A172 (cell line): ENCODE results near the gene TMEM120B. TPM values are rescaled to one million over a fixed set of nuclear protein-coding genes. Genes with fewer than 3 reads are reported as not detected.
A peak's percentile ranks its signal among the peaks of the same experiment; 100 is the strongest.

Experiments used
- DNase-seq: peaks from one replicate; pipeline ENCODE4 v3.0.0-alpha.2; 2015; ENCODE audit warnings: low spot score
- total RNA-seq: library from RNA; depleted of rRNA; stranded (reverse); fragments of >200 nt; shearing (Covaris generic); gene quantifications from 2 replicates; pipeline ENCODE4 v1.2.3, GENCODE V29; 2014

Gene TMEM120B
- total RNA-seq, 1 experiment from 2014 or later = 4.6 TPM

DNA sequence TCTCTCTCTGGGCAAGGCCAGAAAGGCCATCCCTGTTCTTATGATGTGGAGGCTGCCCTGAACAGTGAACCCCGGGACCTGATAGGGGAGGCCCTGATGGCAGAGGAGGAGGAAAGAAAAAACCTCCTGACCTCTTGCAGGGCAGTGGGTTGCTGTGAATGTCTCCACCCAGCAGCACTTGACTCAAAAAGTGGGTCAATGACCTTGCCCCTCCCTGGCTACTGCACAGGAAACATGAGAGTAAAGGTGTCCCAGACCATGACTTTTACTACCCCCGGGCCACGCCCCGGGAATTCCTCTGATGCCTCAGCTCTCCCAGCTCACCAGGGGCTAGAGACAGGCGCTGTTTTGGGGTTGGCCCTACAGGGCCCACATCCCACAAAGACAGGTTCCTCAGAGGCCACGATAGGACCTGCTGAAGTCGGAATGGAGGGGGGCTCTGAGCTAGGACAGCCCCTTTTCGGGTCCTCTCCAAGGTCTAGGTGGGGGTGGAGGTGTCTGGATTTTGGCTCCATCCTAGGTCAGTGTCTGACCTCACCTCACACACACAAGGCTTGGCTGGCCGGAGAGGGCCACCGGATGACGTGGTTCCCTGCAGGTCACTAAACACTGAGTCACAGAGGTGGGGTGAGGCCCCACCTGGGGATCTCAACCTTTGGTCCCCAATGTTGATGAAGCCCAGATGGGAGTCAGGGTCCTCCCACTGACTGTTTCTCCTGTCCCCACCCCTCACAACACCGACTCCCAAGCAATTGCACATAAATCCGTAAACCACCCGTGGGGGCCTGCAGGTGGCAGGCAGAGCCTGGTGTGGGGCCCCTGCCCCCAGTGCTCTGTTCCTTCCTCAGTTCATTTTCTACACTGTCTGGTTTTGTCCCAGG is 79.4 kb downstream of the TMEM120B start:
- DNase-seq = peak; percentile 80

DNA sequence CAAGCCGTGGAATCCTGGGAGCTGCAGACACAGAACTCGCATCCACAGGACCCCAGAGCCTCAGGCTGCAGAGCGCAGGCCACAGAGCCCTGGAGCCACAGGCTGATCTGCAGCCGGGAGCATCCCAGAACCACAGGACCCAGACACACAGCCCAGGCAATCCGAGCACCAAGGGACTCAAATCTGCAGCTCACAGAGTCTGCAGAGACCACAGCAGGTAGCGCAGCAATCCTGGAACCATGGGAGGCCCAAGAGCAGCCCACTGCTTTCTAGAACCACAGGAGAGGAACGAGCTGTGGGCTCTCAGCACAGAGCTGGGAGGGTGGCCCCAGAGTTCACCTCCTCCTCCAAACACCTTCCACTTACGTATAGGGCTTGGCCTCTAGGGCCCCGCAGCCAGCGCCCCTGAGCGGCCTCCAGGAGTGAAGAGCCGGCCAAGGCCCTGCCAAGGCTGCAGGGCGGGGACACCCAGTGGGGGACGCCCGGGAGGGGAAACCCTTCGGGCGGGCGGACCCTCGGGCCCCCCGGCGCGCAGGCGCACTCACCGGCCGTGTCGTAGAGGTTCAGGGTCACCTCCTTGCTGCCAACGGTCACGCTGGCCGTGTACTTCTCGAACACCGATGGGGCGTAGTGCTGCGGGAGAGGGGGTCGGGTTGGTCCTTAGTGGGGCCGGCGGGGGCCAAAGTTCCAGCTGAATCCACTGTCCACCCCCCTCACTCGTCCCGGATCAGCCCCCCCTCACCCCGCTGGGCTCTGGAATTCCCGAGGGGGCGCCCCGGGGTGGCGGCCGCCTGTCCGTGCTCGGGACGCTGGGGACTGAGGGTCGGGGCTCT is 80.3 kb downstream of the TMEM120B start:
- DNase-seq = no peak

DNA sequence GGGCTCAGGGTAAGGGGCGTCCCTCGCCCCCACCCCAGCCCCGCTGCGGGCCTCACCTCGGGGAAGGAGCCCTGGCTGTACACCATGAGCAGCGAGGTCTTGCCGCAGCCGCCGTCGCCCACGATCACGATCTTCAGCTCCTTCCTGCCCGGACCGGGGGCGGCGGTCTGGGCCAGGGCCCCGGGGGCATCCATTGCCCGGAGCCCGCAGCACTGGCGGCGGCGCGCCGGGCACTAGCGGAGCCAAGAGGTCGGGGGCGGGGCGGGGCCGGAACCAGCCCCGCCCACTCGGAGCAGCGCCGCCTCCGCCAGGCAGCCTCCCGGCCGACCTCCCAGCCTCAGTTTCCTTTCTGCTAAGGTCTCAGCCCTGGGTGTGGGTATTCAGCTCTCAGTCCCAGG is 80.9 kb downstream of the TMEM120B start, which contains the start of gene RHOF:
Gene RHOF (minus strand): TSS at position 249 of the 398 bp plus-strand sequence. CDS start 55 bp downstream, at position 194.
- no peak for DNase-seq

DNA sequence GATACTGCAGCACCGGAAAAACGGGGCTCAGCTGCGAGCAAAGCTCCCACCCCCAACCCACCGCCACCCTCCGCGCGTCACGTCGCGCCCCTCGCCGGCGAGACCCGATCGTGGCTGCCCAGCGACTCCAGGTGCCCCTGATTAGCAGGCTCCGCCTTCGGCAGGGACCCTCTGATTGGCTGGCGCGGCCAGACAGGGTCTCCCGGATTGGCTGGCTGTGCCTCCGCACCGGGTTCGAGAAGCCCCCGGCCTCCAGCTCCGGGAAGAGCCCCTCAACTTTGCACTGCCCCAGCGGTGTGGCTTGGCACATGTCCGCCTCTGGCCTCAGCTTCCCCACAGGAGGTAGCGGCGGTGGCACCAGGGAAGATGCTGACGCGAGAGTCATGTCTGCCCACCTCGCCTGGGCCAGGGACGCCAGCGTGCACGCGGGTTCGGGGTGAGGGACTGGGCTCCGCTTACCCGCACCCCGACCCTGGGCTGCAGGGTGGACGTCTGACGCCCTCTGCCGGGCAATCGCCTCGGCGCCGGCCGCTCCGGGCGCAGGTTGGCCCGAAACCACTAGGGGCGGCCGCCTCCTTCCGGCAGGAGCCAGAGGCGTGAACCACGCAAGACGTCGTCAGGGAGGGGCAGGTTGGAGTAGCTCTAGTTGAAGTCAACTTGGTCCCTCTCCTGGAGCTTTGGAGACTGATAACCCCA is 81.4 kb downstream of the TMEM120B start:
- DNase-seq = peak; percentile 81

DNA sequence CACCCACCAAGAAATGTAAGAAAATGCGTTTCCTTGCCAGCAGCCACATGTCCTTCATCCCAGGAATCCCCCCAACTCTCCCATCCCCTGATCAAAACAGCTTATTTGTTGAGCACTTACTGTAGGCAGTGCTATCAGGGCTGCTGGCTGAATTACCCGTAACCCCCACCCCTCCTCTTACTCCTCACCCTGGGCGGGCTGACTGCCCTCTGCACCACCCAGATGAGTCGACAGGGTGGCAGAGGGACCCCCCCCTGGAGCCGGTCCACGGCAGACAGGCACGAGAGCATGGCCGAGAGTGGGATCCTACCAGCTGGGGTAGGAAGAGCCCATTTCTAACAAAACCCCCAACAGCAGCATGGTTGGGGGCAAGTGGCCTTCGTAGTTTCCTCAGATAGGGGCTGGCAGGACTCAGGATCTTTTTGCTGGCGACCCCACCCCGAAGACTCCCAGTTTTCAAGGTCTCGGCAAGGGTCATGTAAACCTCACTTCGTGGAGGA is 82.0 kb downstream of the TMEM120B start:
- no peak for DNase-seq

DNA sequence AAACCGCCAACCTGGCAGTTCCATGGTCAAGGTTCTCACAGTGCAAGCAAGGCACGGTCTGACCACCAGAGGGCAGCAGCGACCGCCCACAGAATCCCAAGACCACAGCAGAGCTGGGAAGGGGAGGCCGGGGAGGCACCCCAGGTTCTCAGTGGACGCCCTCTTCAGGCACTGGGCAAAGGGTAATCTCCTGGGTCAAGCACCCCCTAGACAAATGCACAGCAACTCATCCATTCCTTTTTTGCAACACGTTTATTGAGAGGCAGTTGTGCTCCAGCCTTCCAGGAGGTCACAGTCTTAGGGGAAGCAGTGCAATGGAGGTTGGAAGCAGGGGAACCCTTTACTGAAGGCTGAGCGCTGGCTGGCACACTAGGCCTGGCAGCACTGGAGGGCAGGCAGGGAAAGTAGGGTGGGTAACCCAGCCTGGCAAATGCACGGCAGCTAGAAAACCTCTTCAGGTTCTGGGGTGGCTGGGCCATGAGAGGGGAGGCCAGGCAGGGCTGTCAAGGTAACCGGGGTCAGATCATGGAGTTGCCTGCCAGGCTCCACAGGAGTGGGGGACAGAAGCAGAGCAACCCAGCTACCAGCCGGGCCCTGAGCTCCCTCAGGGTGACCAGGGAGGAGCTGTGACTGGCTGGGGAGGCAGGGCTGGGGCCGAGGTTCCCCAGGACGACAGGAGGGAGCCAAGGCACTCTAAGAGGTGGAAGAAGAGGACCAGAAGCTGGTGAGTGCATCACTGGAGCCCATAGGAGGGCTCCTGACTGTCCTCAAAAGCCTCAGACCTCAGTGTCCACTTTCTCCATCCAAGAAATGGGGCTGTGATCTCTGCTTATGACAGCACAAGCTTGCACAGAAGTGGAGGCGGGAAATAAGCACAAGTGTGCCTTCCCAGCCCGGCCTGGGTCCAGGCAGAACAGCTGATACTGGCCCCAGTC is 82.7 kb downstream of the TMEM120B start:
- DNase-seq = peak; percentile 73

DNA sequence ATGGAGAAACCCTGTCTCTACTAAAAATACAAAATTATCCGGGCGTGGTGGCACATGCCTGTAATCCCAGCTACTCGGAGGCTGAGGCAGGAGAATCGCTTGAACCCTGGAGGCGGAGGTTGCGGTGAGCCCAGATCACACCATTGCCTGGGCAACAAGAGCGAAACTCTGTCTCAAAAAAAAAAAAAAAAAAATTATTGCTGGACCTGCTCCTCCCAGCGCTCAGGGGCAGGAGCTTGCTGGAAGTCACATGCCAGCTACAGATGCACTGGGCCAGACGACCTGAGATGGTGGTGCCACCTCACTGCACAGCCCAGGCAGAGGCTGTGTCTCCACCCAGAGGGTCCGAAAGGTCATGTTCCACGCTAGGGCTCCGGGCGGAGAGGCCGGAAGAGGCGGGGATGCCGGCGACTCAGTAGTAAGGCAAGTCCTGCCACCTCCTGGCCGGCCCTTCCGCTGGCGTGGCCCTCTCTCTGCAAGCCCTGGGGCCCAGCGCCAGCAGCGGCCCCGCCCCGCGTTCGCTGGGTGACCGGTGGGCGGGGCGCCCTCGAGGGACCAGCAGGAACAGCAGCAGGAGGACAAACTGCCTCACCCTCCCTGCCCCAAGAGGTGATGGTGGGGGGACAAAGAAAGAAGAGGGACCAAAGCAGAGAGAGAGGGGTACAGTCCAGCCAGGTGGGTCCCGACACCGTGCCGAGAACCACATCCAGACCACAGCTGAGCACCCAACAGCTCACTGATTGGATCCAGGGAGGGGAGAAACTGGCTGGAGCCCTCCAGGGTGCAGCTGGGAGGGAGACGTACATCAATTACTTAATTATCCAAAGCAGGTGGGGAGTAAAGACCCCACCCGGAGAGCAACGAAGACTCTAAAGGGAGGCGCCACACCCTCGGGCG is 84.6 kb downstream of the TMEM120B start:
- DNase-seq = peak; percentile 94

DNA sequence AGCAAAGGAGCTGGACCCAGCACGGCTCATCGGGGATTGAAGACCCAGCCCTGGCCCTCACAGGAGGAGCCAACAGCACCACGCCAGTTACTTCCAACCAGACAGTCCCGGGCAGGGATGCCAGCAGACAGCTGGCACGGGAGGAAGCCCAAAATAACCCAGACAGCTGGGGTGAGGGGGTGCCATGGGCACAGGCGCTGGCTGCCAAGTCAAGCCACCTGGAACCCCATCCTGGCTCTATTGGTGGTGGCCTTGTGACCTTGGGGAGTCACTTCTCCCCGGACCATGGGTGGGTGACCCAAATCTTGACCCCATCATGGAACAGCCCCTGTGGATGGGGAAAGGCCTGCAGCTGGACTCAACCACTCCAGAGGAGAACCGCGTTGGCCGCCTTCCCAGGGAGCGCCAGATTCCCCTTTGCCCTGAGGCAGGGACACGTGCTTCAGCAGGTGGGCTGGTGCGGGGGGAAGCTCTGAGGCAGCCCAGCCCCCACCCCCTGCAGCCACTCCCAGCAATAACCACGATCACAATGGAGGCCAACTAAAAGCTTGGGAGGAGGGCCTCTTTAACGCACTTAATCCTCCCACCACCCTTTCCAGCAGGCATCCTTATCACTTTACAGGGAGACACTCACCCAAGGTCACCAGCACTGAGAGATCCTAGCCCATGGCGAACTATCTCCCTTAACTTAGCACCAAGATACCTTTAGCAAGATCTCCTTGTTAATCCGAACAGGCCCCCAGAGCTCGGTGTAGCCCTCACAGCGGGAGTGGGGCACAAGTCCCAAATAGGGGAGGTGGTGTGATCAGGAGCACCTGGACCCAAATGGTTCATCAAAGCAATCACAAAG is 85.6 kb downstream of the TMEM120B start:
- DNase-seq = peak; percentile 67

DNA sequence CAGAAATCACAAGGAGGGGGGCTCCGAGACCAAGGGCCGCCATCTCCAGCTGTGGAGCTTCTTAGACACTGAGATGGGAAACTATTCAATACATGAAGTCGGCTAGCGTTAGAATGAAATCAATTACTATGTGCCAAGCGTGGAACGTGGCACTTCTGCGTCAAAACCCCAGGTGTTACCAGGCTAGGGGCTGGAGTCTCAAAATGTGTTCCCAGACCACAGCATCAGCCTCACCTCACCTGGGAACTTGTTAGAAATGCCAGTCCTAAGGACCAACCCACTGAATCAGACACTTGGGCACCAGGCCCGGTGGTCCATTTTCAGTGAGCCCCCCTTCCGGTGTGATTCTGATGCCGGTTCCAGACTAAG is 86.2 kb downstream of the TMEM120B start:
- DNase-seq = no peak

DNA sequence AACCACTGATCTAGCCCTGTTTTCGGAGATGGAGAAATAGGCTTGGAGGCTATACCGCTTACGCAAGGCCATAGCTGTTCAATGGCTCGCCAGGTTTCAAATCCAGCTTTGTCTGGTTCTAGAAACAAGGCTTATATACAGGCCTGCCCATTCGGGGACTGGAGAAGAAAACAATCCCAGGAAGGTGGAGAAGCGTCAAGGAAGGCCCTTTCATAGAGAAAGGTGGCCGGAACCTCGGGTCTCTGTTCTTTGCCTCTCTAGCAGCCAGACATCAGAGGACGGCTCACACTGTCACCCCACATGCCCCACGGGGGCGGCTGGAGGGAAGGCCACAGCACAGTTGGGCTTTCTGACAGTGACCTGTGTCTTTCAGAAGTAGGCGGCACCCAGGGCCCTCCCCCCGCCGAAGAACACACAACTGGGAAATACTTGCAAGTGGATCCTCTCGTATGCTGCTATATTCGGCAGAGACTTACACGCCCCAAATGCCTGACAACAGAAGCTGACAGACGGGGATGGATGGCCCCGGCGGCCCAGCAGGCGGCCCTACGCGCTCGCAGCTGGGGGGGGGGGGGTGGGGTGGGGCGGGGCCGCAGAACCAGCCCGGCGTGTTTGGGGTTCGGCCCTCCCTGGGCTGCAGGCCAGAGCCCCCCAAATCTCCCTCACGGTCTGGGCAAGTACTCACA is 86.7 kb downstream of the TMEM120B start:
- DNase-seq = peak; percentile 85

DNA sequence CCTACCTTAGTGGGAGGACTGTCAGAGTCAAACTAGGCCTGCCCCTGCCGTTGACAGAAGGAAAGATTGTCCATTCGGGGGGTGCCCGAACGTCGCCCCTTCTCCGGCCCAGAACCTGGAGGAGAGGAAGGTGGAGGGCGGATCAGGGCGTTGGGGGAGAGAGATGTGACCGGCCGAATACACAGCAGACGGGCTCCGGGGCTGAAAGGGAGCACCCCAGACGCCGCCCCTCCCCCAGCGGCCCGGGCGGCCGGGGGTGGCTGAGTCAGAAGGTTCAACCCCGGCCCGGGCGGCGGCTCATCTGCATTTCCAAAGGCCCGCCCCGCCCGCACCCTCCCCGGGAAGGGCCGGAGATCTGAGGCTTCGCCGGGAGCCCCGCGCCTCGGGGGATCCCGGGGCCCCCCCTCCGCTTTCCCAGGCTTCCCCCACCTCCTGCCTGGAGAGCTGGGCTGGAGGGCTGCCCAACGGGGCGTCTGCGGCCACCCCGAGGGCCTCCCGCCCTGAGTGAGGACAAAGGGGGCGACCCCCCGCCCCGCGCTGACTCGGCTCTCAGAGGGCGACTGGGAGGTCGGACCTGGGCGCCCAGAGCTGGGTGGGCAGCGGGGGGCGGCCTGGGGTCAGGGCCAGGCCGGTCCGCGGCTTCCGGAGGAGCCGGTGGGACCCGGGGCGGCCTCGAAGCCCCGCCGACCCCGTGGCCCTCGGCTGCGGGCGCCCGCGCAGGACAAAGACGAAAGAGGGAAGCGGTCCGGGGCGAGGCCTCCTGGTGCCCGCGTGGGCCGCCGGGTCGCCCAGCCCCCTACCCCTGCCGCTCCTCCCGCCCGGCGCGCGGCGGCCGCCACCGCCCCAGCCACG is 87.5 kb downstream of the TMEM120B start:
- peak; percentile 84 for DNase-seq

DNA sequence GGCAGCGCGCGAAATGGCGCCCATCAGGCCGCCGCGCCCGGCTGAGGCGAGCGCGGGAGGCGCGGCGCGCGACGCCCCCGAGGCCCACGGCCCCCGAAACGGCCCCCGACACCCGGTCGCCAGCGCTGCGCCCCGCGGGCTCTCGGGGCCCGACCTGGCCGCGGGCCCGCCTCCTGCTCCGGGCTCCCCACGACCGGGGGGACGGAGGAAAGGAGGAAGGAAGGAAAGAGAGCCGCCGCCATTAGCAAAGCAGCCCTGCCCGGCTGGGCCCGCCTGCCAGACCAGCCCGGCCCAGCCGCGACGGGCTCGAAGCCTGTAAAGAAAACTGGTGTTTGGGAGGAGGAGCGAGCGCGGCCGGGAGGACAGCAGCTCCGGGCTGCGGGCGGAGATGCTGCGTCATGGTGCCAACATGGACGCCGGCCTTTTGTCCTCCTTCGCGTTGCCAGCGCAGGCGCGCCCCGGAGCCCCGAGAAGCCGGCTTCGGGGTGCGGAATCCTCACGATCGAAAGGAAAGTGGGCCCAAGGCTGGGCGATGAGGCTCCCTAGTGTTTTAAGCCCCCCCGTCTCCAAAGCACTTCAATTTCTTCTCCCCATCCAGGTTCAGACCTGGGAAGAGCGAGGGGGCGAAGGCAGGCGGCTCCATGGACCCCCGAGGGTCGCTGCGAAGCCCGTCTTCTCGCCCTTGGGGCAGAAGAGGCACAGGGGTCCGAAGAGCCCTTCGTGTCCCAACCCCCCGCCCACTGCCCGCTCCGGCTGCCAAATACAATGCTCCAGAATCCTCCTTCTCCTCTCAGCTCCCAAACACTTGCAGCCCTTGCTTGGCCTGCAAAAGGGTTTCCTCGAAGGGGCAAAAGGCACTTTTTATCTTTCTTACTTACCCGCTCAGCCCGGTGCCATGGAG is 88.4 kb downstream of the TMEM120B start:
- DNase-seq = no peak

DNA sequence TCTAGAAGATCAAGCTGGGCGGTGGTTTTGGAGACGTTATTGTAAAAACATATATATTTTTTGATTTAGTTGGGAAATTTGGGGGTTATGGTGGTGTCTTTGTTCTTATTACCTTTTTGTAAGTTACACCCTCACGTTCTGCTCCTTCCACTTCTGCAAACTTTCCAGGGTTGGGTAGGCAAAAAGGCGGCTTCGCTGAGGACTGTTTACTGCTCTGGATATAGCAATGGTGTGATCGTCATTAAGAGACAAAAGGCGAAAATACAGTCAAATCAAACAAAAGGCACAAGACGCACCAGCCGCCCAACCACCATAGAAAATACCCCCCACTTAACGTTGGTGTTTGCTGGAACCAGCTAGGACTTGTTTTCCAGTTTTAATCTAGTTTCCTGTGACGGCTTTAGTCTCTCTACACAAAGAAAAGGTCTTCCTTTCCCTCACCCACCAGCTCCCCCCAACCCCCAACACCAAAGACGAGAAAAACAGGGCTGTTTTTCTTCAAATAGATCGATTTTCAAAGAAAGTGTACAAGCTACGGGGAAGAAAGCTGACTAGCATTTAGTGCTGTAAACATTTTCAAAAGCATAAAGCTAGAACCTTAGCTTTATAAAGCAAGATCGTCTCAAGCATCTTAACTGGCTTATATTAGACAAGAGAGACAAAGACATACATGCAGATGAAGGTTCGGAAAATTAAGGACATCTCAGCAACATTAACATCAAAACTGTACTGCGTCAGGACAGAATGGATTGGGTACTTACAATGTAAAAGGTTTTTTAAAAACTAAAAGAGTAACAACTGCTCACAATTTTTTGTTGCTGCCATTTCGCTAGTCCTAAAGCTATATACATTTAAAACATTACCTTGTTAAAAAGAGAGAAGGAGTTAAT is 89.3 kb downstream of the TMEM120B start:
- DNase-seq = no peak

DNA sequence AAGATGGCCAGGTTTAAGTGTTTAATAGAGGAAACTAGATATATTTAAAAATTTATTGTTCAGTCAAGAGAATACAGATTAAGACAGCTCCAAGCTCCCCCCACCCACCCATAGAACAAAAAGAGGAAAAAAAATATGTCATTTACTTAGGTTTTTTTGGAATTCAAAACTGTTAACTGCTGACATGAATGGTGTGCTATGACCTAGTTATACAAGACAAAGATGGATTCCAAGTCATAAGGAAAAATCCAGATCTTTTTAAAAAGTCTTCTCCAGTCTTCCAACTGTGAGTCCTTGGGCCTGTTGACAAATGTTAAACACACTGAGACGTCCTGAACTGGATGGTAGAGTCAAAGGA is 89.9 kb downstream of the TMEM120B start:
- DNase-seq = no peak
